Liver (tissue), 3 donors: ENCODE results near the gene IFT43.

Experiments used
- FOXA1 ChIP-seq: IDR thresholded peaks from 2 replicates; pipeline ENCODE4 v1.6.1; 2016; ENCODE audit warnings: antibody characterized with exemption
- HNF4G ChIP-seq: IDR thresholded peaks from 2 replicates; pipeline ENCODE4 v1.6.1; 2016; ENCODE audit warnings: antibody characterized with exemption
- JUND ChIP-seq, 2 donors: IDR thresholded peaks; 2 replicates each; pipeline ENCODE4 v1.6.1; 2016; ENCODE audit warnings: antibody characterized with exemption in 2 of 2
- RXRA ChIP-seq, 2 donors: IDR thresholded peaks; 2 replicates each; pipeline ENCODE4 v1.6.1; 2017 to 2018; ENCODE audit warnings: antibody characterized with exemption in 2 of 2, mild to moderate bottlenecking in 1 of 2
- TAF1 ChIP-seq: conservative IDR thresholded peaks from 2 replicates; pipeline ENCODE4 v1.6.1; 2016; ENCODE audit warnings: antibody characterized with exemption, mild to moderate bottlenecking
- TF ChIP-seq, protein P1 (sequence below): fragments of 150-350 bp; IDR thresholded peaks from 2 replicates; pipeline ENCODE4 v1.5.1; 2017; ENCODE audit warnings: improper control_type of control experiment, low read depth, low read length; ENCODE audit not compliant: missing input control
- TF ChIP-seq, protein P2 (sequence below): IDR thresholded peaks from 2 replicates; pipeline ENCODE4 v1.6.1; 2016; ENCODE audit warnings: antibody characterized with exemption
- TF ChIP-seq, protein P3 (sequence below): IDR thresholded peaks from 2 replicates; pipeline ENCODE4 v1.6.1; 2016; ENCODE audit warnings: antibody characterized with exemption
- donor health status: healthy.
- donor health status: healthy.

GRCh38 chr14:75991753-75992152 lies 6.2 kb downstream of the IFT43 start:
- TF ChIP-seq, protein P1, sequence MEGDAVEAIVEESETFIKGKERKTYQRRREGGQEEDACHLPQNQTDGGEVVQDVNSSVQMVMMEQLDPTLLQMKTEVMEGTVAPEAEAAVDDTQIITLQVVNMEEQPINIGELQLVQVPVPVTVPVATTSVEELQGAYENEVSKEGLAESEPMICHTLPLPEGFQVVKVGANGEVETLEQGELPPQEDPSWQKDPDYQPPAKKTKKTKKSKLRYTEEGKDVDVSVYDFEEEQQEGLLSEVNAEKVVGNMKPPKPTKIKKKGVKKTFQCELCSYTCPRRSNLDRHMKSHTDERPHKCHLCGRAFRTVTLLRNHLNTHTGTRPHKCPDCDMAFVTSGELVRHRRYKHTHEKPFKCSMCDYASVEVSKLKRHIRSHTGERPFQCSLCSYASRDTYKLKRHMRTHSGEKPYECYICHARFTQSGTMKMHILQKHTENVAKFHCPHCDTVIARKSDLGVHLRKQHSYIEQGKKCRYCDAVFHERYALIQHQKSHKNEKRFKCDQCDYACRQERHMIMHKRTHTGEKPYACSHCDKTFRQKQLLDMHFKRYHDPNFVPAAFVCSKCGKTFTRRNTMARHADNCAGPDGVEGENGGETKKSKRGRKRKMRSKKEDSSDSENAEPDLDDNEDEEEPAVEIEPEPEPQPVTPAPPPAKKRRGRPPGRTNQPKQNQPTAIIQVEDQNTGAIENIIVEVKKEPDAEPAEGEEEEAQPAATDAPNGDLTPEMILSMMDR, result no peak
- TF ChIP-seq, protein P2, sequence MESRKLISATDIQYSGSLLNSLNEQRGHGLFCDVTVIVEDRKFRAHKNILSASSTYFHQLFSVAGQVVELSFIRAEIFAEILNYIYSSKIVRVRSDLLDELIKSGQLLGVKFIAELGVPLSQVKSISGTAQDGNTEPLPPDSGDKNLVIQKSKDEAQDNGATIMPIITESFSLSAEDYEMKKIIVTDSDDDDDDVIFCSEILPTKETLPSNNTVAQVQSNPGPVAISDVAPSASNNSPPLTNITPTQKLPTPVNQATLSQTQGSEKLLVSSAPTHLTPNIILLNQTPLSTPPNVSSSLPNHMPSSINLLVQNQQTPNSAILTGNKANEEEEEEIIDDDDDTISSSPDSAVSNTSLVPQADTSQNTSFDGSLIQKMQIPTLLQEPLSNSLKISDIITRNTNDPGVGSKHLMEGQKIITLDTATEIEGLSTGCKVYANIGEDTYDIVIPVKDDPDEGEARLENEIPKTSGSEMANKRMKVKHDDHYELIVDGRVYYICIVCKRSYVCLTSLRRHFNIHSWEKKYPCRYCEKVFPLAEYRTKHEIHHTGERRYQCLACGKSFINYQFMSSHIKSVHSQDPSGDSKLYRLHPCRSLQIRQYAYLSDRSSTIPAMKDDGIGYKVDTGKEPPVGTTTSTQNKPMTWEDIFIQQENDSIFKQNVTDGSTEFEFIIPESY, result no peak
- TF ChIP-seq, protein P3, sequence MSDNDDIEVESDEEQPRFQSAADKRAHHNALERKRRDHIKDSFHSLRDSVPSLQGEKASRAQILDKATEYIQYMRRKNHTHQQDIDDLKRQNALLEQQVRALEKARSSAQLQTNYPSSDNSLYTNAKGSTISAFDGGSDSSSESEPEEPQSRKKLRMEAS, result no peak
- TF ChIP-seq RXRA (IDR thresholded peaks at IDR 0.05), result no peak
- no peak for TF ChIP-seq TAF1
- TF ChIP-seq FOXA1, result no peak
- TF ChIP-seq HNF4G, result no peak
- no peak for TF ChIP-seq JUND (IDR thresholded peaks at IDR 0.05)
